OCI-LY3 (cell line): Measurements from ENCODE around the gene THUMPD2.
A peak's percentile ranks its signal among the peaks of the same experiment; 100 is the strongest.

Experiments
- H2AFZ ChIP-seq: fragments of 200-600, 300-600 bp; shearing (Covaris generic); 2 replicates; pipeline ENCODE4 v1.6.0; 2014; ENCODE audit warnings: antibody characterized with exemption, low read depth, low read length
- H3K27ac ChIP-seq: fragments of 200-600, 300-600 bp; sonication (generic); 2 replicates; pipeline ENCODE4 v1.5.1; 2014; ENCODE audit warnings: mild to moderate bottlenecking, low read length, moderate library complexity, mixed read lengths
- H3K27me3 ChIP-seq: fragments of 200-600, 300-600 bp; sonication (generic); 2 replicates; pipeline ENCODE4 v1.6.1; 2014; ENCODE audit warnings: low read depth, low read length, mixed read lengths
- H3K36me3 ChIP-seq: fragments of 200-600, 300-600 bp; sonication (generic); replicated peaks from 2 replicates; pipeline ENCODE3; 2014; ENCODE audit warnings: low read depth, low read length, mixed read lengths
- H3K4me1 ChIP-seq: fragments of 300-600, 200-600 bp; sonication (generic); 2 replicates; pipeline ENCODE4 v1.6.1; 2014; ENCODE audit warnings: low read length, mixed read lengths
- H3K4me2 ChIP-seq: fragments of 200-600, 300-600 bp; sonication (generic); 2 replicates; pipeline ENCODE4 v1.6.1; 2014; ENCODE audit warnings: low read length, mixed read lengths
- H3K4me3 ChIP-seq: fragments of 300-600, 200-600 bp; sonication (generic); 2 replicates; pipeline ENCODE4 v1.5.1; 2014; ENCODE audit warnings: antibody characterized with exemption, mild to moderate bottlenecking, low read length, moderate library complexity
- H3K79me2 ChIP-seq: fragments of 300-600, 200-600 bp; shearing (Covaris generic); 2 replicates; pipeline ENCODE4 v1.6.1; 2014; ENCODE audit warnings: mild to moderate bottlenecking, low read length, mixed read lengths
- H3K9ac ChIP-seq: fragments of 300-600, 200-600 bp; shearing (Covaris generic); 2 replicates; pipeline ENCODE4 v1.6.0; 2014; ENCODE audit warnings: mild to moderate bottlenecking, low read length, moderate library complexity
- H3K9me3 ChIP-seq: fragments of 200-600, 300-600 bp; shearing (Covaris generic); 2 replicates; pipeline ENCODE4 v1.6.1; 2014; ENCODE audit warnings: low read length, mixed read lengths; ENCODE audit not compliant: insufficient read depth
- H4K20me1 ChIP-seq: fragments of 200-600, 300-600 bp; sonication (generic); 2 replicates; pipeline ENCODE4 v1.6.1; 2016; ENCODE audit warnings: low read length, mixed read lengths; ENCODE audit not compliant: insufficient read depth
- CTCF ChIP-seq: fragments of 200-600, 300-600 bp; sonication (generic); IDR thresholded peaks from 2 replicates; pipeline ENCODE4 v1.5.1; 2014; ENCODE audit warnings: antibody characterized with exemption, low read length, low read depth
- EZH2phosphoT487 ChIP-seq: fragments of 200-600 bp; shearing (Covaris generic); IDR thresholded peaks from 2 replicates; pipeline ENCODE4 v1.6.1; 2018; ENCODE audit warnings: antibody characterized with exemption, mixed run types, low read depth

The THUMPD2 gene

GRCh38 chr2:39780825-39781600 is 2.0 kb upstream of the THUMPD2 start:
- Histone ChIP-seq H3K79me2 (peaks cover 30% of the 10 kb centered on the region), H4K20me1 (0 out of 2 replicates have a peak, but pooled peaks cover 1% of the 10 kb centered on the region), H3K36me3 (peaks cover 12% of the 10 kb centered on the region), H3K27me3 (no peaks in the 10 kb centered on the region), H3K4me2 (no peak overlapping the region), H3K4me3 (no peak overlapping the region), H3K9me3 (no peaks in the 10 kb centered on the region), H3K9ac (no peak overlapping the region), H3K4me1 (peaks cover 21% of the 10 kb centered on the region), H3K27ac (no peak overlapping the region), H2AFZ (no peak overlapping the region)
- TF ChIP-seq EZH2phosphoT487 (no peak), CTCF (no peak)

GRCh38 chr2:39779927-39780326 is 869 bp upstream of the THUMPD2 start:
- Histone ChIP-seq H3K4me2 (peak overlapping the region; percentile 84), H3K4me3 (peak overlapping the region; percentile 88), H3K9ac (peak overlapping the region; percentile 85)

GRCh38 chr2:39779341-39779851 is 338 bp upstream of the THUMPD2 start:
- Histone ChIP-seq H2AFZ (peak overlapping the region; percentile 96), H4K20me1 (peaks cover 13% of the 10 kb centered on the region), H3K9ac (peak overlapping the region; percentile 85), H3K4me2 (peak overlapping the region; percentile 84), H3K4me3 (peak overlapping the region; percentile 88), H3K79me2 (peaks cover 46% of the 10 kb centered on the region), H3K27ac (no peak overlapping the region; the same call in 1 of the 2 replicates), H3K36me3 (peaks cover 15% of the 10 kb centered on the region), H3K4me1 (peaks cover 21% of the 10 kb centered on the region), H3K9me3 (no peaks in the 10 kb centered on the region), H3K27me3 (no peaks in the 10 kb centered on the region)
- TF ChIP-seq CTCF: no peak
- TF ChIP-seq EZH2phosphoT487: no peak

More at GRCh38 chr2:39779927-39780326, 869 bp upstream of the THUMPD2 start:
- peaks cover 41% of the 10 kb centered on the region for H3K79me2 ChIP-seq
- H3K4me1 ChIP-seq: peaks cover 21% of the 10 kb centered on the region
- H4K20me1 ChIP-seq: 0 out of 2 replicates have a peak, but pooled peaks cover 9% of the 10 kb centered on the region
- peaks cover 15% of the 10 kb centered on the region for H3K36me3 ChIP-seq
- TF ChIP-seq CTCF (no peak), EZH2phosphoT487 (no peak)
- peak overlapping the region; percentile 96 for H2AFZ ChIP-seq
- H3K27me3 ChIP-seq: no peaks in the 10 kb centered on the region
- no peaks in the 10 kb centered on the region for H3K9me3 ChIP-seq
- H3K27ac ChIP-seq: no peak overlapping the region

GRCh38 chr2:39778233-39778632 is 825 bp downstream of the THUMPD2 start:
- Histone ChIP-seq H3K4me2 (peak overlapping the region; percentile 84), H3K9me3 (no peaks in the 10 kb centered on the region), H3K4me3 (peak overlapping the region; percentile 88), H3K9ac (peak overlapping the region; percentile 85), H4K20me1 (peaks cover 22% of the 10 kb centered on the region), H3K36me3 (peaks cover 20% of the 10 kb centered on the region), H3K27me3 (no peaks in the 10 kb centered on the region), H3K27ac (peak overlapping the region; percentile 56), H3K79me2 (peaks cover 56% of the 10 kb centered on the region), H2AFZ (no peak overlapping the region), H3K4me1 (peaks cover 21% of the 10 kb centered on the region)
- no peak for TF ChIP-seq EZH2phosphoT487
- no peak for TF ChIP-seq CTCF
